Globus pallidus (tissue), 1 donor: ENCODE results near the gene TAS1R3.

Experiments
- DNase-seq: peaks from one replicate; pipeline ENCODE4 v3.0.0-alpha.2; 2015; ENCODE audit warnings: low spot score

TAS1R3 gene

GRCh38 chr1:1340791-1341548 lies 9.9 kb downstream of the TAS1R3 start:
- DNase-seq, result no peak

GRCh38 chr1:1341549-1342021 lies 10.5 kb downstream of the TAS1R3 start:
- no peak for DNase-seq

GRCh38 chr1:1342061-1342562 lies 11.0 kb downstream of the TAS1R3 start:
- DNase-seq, result no peak

GRCh38 chr1:1342584-1343115 lies 11.6 kb downstream of the TAS1R3 start:
- no peak for DNase-seq

GRCh38 chr1:1343811-1344421 lies 12.8 kb downstream of the TAS1R3 start:
- no peak for DNase-seq

- no peak for DNase-seq
Measured at GRCh38 chr1:1344655-1345361, 13.7 kb downstream of the TAS1R3 start.

- DNase-seq, result no peak
Measured at GRCh38 chr1:1345384-1345783, 14.3 kb downstream of the TAS1R3 start.

GRCh38 chr1:1345860-1346500 lies 14.9 kb downstream of the TAS1R3 start:
- no peak for DNase-seq

GRCh38 chr1:1346501-1346890 lies 15.4 kb downstream of the TAS1R3 start:
- DNase-seq, result no peak

- no peak for DNase-seq
Measured at GRCh38 chr1:1347026-1347595, 16.0 kb downstream of the TAS1R3 start.

GRCh38 chr1:1347663-1348419 lies 16.8 kb downstream of the TAS1R3 start:
- no peak for DNase-seq

GRCh38 chr1:1348420-1349255 lies 17.6 kb downstream of the TAS1R3 start:
- no peak for DNase-seq

- DNase-seq, result peak; percentile 59
Measured at GRCh38 chr1:1349256-1350012, 18.4 kb downstream of the TAS1R3 start, which contains the start of gene DVL1. TSS of gene DVL1 (minus strand) at chr1:1349418. CDS start at chr1:1349065, 353 bp downstream.

- DNase-seq, result no peak
Measured at GRCh38 chr1:1351511-1352427, 20.7 kb downstream of the TAS1R3 start.

- DNase-seq, result no peak
Measured at GRCh38 chr1:1352786-1353388, 21.8 kb downstream of the TAS1R3 start.

GRCh38 chr1:1353389-1354151 lies 22.5 kb downstream of the TAS1R3 start:
- no peak for DNase-seq
